ENCODE data around the gene SAMD1.

SAMD1 gene

DNA sequence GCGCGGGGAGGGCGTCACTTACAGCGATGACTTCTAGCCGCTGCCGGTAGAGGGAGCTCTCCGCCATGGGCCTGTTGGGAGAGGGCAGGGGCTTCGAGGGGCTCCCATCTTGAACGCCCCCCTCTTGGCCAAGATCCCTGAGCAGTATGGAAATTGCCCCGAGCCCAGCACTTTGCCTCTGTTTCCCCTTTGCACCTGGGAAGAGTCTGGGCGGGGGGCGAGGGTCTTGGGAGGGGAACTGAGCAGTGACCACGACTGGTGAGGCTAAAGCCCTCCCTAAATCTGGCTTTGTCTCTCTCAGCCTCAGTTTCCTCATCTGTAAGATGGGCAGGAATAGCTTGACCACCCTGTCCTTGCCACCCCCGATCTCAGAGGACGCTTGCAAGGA, 31.5 kb downstream of the SAMD1 start:
- Histone ChIP-seq H3K27ac (ENCODE audit: low read length) (no peak overlapping the region), H3K4me1 (ENCODE audit: control insufficient read depth, insufficient read depth, low read length) (peaks cover 2% of the 10 kb centered on the region; the same call in 1 of the 2 replicates), H3K9me3 (ENCODE audit: control insufficient read depth, insufficient read depth, low read length) (no peaks in the 10 kb centered on the region), H3K4me3 (ENCODE audit: low read length) (no peak overlapping the region), H3K36me3 (ENCODE audit: control insufficient read depth, insufficient read depth, low read length) (no peaks in the 10 kb centered on the region), H3K27me3 (ENCODE audit: control insufficient read depth, insufficient read depth, low read length) (peaks cover 6% of the 10 kb centered on the region; the same call in 1 of the 2 replicates)
- DNase-seq (ENCODE audit: low read depth, low spot score), result no peak
- WGBS (ENCODE audit: insufficient coverage, insufficient read length), result no CpG with 5 or more reads among the region's 15 CpGs

DNA sequence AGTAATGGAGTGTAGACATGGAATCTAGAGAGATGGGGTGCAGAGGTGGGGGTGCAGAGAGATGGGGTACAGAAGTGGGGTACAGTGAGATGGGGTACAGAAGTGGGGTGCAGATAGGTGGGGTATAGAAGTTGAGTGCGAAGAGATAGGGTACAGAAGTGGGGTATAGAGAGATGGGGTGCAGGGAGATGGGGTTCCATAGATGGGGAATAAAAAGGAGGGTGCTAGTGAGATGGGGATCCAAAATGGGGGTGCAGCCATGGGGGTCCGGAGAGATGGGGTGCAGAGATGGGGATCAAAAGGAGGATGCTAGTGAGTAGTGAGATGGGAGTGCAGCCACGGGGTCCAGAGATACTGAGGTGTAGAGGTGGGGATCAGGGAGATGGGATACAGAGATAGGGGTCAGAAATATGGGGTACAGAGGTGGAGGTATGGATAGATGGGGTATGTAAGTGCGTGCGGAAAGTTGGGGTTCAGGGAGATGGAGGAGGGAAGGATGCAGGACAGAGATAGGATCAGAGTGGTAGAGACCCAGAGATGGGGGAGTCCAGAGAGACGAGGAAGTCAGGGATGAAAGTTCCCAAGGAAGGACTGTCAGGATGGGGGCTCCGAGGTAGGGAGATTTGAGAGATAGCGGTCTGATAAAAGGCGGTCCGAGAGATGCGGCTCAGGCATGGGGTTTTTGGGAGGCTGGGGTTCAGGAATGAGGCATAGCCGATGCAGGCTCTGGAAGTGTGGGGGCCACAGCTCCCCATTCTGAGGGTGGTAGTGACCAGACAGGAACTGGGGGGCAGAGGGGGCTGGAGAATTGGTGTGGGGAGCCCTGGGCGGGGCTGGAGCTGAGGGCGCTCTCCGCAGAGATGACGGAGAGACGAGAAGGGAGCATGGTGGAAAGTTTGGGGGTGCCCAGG, 32.1 kb downstream of the SAMD1 start:
- peaks cover 2% of the 10 kb centered on the region; the same call in 1 of the 2 replicates for H3K4me1 ChIP-seq (ENCODE audit: control insufficient read depth, insufficient read depth, low read length)
- peaks cover 6% of the 10 kb centered on the region; the same call in 1 of the 2 replicates for H3K27me3 ChIP-seq (ENCODE audit: control insufficient read depth, insufficient read depth, low read length)
- H3K4me3 ChIP-seq (ENCODE audit: low read length), result peak overlapping the region; percentile 61; the same call in 1 of the 2 replicates
- no peaks in the 10 kb centered on the region for H3K9me3 ChIP-seq (ENCODE audit: control insufficient read depth, insufficient read depth, low read length)
- DNase-seq (ENCODE audit: low read depth, low spot score), result no peak
- no peaks in the 10 kb centered on the region for H3K36me3 ChIP-seq (ENCODE audit: control insufficient read depth, insufficient read depth, low read length)
- H3K27ac ChIP-seq (ENCODE audit: low read length), result no peak overlapping the region
- WGBS (ENCODE audit: insufficient coverage, insufficient read length), result 100% methylated on average over 3 of the region's 17 CpGs

DNA sequence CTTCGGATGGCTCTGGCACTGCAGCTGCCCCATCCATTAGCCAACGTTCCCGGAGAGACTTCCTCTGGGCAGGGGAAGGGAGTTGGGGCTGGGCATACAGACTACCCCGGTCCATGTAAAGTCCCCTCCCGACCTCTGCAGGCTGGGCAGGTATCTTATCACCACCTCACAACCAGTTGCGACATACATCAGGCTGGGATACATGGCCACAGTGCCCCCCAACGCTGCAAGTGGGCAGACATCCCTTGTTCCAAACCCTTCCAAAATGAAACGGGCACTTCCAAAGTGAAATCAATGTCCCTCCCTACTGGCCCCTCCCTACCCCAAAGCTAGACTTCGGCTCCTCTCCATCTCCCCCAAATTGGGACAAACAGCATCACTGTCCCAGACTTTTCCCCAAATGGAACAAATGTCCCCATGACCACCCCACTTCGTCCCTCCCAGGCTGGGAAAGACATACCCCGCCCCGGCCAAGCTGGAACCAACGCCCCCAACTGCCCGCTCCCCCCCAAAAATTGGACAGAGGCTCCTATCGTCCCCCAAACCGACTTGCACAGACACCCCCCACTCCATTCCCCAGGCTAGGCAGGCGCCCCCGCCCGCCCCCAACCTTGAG, 33.7 kb downstream of the SAMD1 start:
- H3K27me3 ChIP-seq (ENCODE audit: control insufficient read depth, insufficient read depth, low read length), result peaks cover 6% of the 10 kb centered on the region; the same call in 1 of the 2 replicates
- H3K4me1 ChIP-seq (ENCODE audit: control insufficient read depth, insufficient read depth, low read length), result peaks cover 2% of the 10 kb centered on the region; the same call in 1 of the 2 replicates
- no peak overlapping the region for H3K27ac ChIP-seq (ENCODE audit: low read length)
- DNase-seq (ENCODE audit: low read depth, low spot score), result no peak
- H3K9me3 ChIP-seq (ENCODE audit: control insufficient read depth, insufficient read depth, low read length), result no peaks in the 10 kb centered on the region
- H3K4me3 ChIP-seq (ENCODE audit: low read length), result peak overlapping the region; percentile 61; the same call in 1 of the 2 replicates
- no peaks in the 10 kb centered on the region for H3K36me3 ChIP-seq (ENCODE audit: control insufficient read depth, insufficient read depth, low read length)
- no CpG with 5 or more reads among the region's 19 CpGs for WGBS (ENCODE audit: insufficient coverage, insufficient read length)

DNA sequence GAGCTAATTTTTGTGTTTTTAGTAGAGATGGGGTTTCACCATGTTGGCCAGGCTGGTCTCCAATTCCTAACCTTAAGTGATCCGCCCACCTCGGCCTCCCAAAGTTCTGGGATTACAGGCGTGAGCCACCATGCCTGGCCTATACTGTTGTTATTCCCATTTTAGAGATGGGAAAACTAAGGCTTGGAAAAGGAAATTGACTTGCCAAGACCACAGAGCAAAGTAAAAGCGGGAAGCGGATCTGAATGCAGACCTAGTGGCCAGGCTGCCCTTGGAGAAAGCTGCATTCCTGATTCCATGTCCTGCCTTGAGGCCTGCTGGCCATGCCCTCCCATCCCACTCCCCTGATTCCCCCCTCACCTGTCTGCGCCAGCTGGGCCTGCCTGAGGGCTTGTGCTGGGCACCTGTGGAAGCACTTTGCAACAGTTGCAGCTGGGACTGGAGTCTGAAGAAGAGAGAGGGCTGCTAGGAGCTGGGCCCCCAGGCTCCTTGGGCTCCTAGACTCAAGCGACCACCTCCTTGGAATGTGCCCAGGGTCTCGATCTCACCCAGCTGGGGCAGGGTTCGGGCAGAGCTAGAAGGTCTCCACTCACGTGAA, 34.4 kb downstream of the SAMD1 start:
- no peak for DNase-seq (ENCODE audit: low read depth, low spot score)
- H3K4me3 ChIP-seq (ENCODE audit: low read length), result no peak overlapping the region
- no peak overlapping the region for H3K27ac ChIP-seq (ENCODE audit: low read length)
- no peaks in the 10 kb centered on the region for H3K36me3 ChIP-seq (ENCODE audit: control insufficient read depth, insufficient read depth, low read length)
- H3K4me1 ChIP-seq (ENCODE audit: control insufficient read depth, insufficient read depth, low read length), result no peaks in the 10 kb centered on the region
- peaks cover 6% of the 10 kb centered on the region; the same call in 1 of the 2 replicates for H3K27me3 ChIP-seq (ENCODE audit: control insufficient read depth, insufficient read depth, low read length)
- no peaks in the 10 kb centered on the region for H3K9me3 ChIP-seq (ENCODE audit: control insufficient read depth, insufficient read depth, low read length)
- WGBS (ENCODE audit: insufficient coverage, insufficient read length), result no CpG with 5 or more reads among the region's 10 CpGs

DNA sequence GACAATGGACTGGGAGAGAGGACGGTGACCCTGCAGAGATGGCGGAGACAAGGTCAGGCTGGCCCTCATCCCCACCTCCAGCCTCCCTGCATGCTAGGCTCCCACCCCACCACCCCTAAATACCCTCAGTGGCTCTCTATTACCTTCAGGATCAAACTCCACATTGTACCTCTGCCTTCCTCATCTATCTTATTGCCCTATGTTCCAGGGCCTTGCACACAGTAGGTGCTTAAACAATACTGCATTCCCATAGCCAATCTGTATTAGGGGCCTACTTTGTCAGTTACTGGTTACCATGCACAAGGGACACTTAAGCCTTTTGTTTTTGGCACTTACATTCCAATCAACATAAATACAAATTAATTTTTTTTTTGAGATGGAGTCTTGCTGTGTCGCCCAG, 35.2 kb downstream of the SAMD1 start:
- Histone ChIP-seq H3K4me1 (ENCODE audit: control insufficient read depth, insufficient read depth, low read length) (no peaks in the 10 kb centered on the region), H3K36me3 (ENCODE audit: control insufficient read depth, insufficient read depth, low read length) (no peaks in the 10 kb centered on the region; the same call in 1 of the 2 replicates)
- no CpG with 5 or more reads among the region's 3 CpGs for WGBS (ENCODE audit: insufficient coverage, insufficient read length)

DNA sequence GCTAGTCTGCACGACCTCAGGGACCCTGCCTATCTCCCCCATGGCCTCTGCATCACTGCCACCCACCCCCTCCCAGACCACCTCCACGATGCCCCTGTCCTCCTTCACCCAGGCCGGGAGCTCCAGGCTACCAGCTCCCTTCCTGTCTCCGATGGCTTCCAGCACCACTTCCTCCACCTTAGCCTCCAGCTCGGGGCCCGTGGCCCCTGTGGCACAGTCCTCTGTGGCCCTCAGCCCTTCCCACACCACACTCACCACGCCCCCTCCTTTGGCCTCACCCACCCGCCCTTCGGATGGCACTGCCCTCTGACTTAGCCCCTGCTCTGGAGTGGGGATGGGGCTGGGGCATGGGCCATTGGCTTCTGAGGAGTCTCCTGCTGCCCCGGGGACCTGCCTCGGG, 35.8 kb downstream of the SAMD1 start:
- Histone ChIP-seq H3K27me3 (ENCODE audit: control insufficient read depth, insufficient read depth, low read length) (peaks cover 6% of the 10 kb centered on the region; the same call in 1 of the 2 replicates), H3K9me3 (ENCODE audit: control insufficient read depth, insufficient read depth, low read length) (no peaks in the 10 kb centered on the region), H3K36me3 (ENCODE audit: control insufficient read depth, insufficient read depth, low read length) (no peaks in the 10 kb centered on the region; the same call in 1 of the 2 replicates), H3K27ac (ENCODE audit: low read length) (no peak overlapping the region), H3K4me1 (ENCODE audit: control insufficient read depth, insufficient read depth, low read length) (no peaks in the 10 kb centered on the region), H3K4me3 (ENCODE audit: low read length) (no peak overlapping the region)
- DNase-seq (ENCODE audit: low read depth, low spot score), result no peak
- WGBS (ENCODE audit: insufficient coverage, insufficient read length), result no CpG with 5 or more reads among the region's 11 CpGs

More for the DNA sequence above, 35.2 kb downstream of the SAMD1 start:
- no peaks in the 10 kb centered on the region for H3K9me3 ChIP-seq (ENCODE audit: control insufficient read depth, insufficient read depth, low read length)
- peaks cover 6% of the 10 kb centered on the region; the same call in 1 of the 2 replicates for H3K27me3 ChIP-seq (ENCODE audit: control insufficient read depth, insufficient read depth, low read length)
- no peak overlapping the region for H3K4me3 ChIP-seq (ENCODE audit: low read length)
- H3K27ac ChIP-seq (ENCODE audit: low read length), result no peak overlapping the region
- no peak for DNase-seq (ENCODE audit: low read depth, low spot score)

DNA sequence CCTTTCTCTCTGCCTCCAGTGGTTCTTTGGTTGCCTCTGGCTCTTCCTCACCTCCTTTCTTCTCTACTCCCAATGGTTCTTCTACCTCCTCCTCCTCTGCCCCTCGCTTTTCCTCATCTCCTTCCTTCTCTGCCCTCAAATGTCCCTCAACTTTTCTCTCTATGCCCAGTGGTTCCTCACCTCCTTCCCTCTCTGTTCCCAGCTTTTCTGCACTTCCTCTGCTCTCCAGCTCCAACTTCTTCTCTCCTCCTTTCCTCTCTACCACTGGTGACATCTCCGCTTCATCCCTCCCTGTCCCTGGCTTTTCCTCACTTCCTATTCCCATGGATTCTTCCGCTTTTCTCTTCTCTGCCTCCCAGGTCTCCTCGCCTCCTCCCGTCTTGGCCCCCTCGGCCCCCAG, 36.5 kb downstream of the SAMD1 start:
- DNase-seq (ENCODE audit: low read depth, low spot score), result no peak
- no CpG with 5 or more reads among the region's 6 CpGs for WGBS (ENCODE audit: insufficient coverage, insufficient read length)
- no peaks in the 10 kb centered on the region; the same call in 1 of the 2 replicates for H3K36me3 ChIP-seq (ENCODE audit: control insufficient read depth, insufficient read depth, low read length)

DNA sequence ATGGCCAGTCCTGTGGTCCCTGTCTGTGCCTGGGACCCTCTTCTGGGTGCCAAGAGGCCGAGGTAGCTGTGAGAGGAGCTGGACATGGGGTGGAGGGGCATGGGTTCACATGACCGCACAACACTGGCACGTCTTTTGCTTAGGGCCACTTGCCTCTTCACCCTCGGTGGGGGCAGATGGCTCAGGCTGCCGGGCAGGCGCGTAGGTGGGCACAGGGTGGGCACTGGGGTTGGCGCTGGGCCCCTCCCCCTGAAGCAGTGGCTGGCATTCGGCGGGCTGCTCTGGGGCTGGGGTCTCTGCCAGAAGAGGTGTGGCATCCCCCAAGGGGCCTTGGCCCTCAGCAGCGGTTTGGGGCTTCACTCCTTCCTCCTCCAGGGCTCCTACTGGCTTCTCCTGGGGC, 37.1 kb downstream of the SAMD1 start:
- H3K27ac ChIP-seq (ENCODE audit: low read length), result no peak overlapping the region
- H3K27me3 ChIP-seq (ENCODE audit: control insufficient read depth, insufficient read depth, low read length), result peaks cover 3% of the 10 kb centered on the region; the same call in 1 of the 2 replicates
- DNase-seq (ENCODE audit: low read depth, low spot score), result no peak
- H3K4me1 ChIP-seq (ENCODE audit: control insufficient read depth, insufficient read depth, low read length), result no peaks in the 10 kb centered on the region
- no CpG with 5 or more reads among the region's 11 CpGs for WGBS (ENCODE audit: insufficient coverage, insufficient read length)
- H3K36me3 ChIP-seq (ENCODE audit: control insufficient read depth, insufficient read depth, low read length), result no peaks in the 10 kb centered on the region; the same call in 1 of the 2 replicates
- H3K4me3 ChIP-seq (ENCODE audit: low read length), result no peak overlapping the region
- no peaks in the 10 kb centered on the region for H3K9me3 ChIP-seq (ENCODE audit: control insufficient read depth, insufficient read depth, low read length)

More for the DNA sequence above, 36.5 kb downstream of the SAMD1 start:
- H3K27me3 ChIP-seq (ENCODE audit: control insufficient read depth, insufficient read depth, low read length), result peaks cover 6% of the 10 kb centered on the region; the same call in 1 of the 2 replicates
- H3K4me1 ChIP-seq (ENCODE audit: control insufficient read depth, insufficient read depth, low read length), result no peaks in the 10 kb centered on the region
- H3K4me3 ChIP-seq (ENCODE audit: low read length), result no peak overlapping the region
- no peaks in the 10 kb centered on the region for H3K9me3 ChIP-seq (ENCODE audit: control insufficient read depth, insufficient read depth, low read length)
- no peak overlapping the region for H3K27ac ChIP-seq (ENCODE audit: low read length)

DNA sequence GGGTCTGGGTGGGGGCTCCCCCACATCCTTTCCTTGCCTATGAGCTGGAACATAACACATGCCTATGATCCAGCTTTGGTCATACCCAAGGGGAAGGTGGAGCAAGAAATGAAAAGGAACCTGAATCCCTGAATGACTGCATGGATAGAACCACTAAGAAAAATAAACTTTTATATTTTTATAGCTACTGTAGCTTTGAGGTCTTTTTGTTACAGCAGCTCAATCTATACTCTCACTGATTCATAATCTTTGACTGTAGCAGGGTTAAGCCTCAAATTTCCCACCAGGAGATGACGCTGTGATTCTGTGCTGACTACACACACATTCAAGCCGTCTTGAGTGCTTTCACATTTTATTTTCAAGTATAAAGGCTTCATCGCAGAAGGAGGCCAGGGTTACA, 37.5 kb downstream of the SAMD1 start:
- no CpG with 5 or more reads among the region's 3 CpGs for WGBS (ENCODE audit: insufficient coverage, insufficient read length)
- Histone ChIP-seq H3K4me1 (ENCODE audit: control insufficient read depth, insufficient read depth, low read length) (no peaks in the 10 kb centered on the region), H3K9me3 (ENCODE audit: control insufficient read depth, insufficient read depth, low read length) (no peaks in the 10 kb centered on the region), H3K27ac (ENCODE audit: low read length) (no peak overlapping the region), H3K4me3 (ENCODE audit: low read length) (no peak overlapping the region), H3K27me3 (ENCODE audit: control insufficient read depth, insufficient read depth, low read length) (no peaks in the 10 kb centered on the region), H3K36me3 (ENCODE audit: control insufficient read depth, insufficient read depth, low read length) (no peaks in the 10 kb centered on the region; the same call in 1 of the 2 replicates)
- no peak for DNase-seq (ENCODE audit: low read depth, low spot score)

DNA sequence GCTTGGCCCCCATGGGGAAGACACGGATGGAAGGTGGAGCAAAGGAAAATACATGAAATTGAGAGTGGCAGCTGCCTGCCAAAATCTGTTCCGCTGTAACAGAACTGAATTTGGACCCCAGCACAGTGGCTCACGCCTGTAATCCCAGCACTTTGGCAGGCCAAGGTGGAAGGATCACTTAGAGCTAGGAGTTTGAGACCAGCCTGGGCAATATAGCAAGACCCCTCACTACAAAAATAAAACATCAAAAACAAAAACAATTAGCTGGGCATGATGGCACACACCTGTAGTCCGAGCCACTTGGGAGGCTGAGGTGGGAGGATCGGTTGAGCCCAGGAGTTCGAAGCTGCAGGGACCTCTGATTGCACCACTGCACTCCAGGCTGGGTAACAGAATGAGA, 38.1 kb downstream of the SAMD1 start:
- H3K4me1 ChIP-seq (ENCODE audit: control insufficient read depth, insufficient read depth, low read length), result no peaks in the 10 kb centered on the region
- H3K27ac ChIP-seq (ENCODE audit: low read length), result no peak overlapping the region
- H3K4me3 ChIP-seq (ENCODE audit: low read length), result no peak overlapping the region
- H3K36me3 ChIP-seq (ENCODE audit: control insufficient read depth, insufficient read depth, low read length), result no peaks in the 10 kb centered on the region; the same call in 1 of the 2 replicates
- DNase-seq (ENCODE audit: low read depth, low spot score), result no peak
- H3K9me3 ChIP-seq (ENCODE audit: control insufficient read depth, insufficient read depth, low read length), result no peaks in the 10 kb centered on the region
- WGBS (ENCODE audit: insufficient coverage, insufficient read length), result no CpG with 5 or more reads among the region's 6 CpGs
- no peaks in the 10 kb centered on the region for H3K27me3 ChIP-seq (ENCODE audit: control insufficient read depth, insufficient read depth, low read length)
